Adrenal gland (tissue), 19 donors: Measurements from ENCODE around the gene NEURL2. TPM values are rescaled to one million over a fixed set of nuclear protein-coding genes. Genes with fewer than 3 reads are reported as not detected.

Experiments used
- DNase-seq, 7 donors: peaks; one replicate each; pipeline ENCODE4 v3.0.0-alpha.2; 2019 to 2020
- H3K27ac ChIP-seq, 5 donors: fragments of 200-600 bp; sonication (generic) in 4 of 5; 1 replicate in 3 of 5; 2 replicates in 2 of 5; pipeline versions ENCODE4 v1.5.1 to v1.8.0; 2016 to 2020; ENCODE audit warnings: mild to moderate bottlenecking in 1 of 5
- H3K27me3 ChIP-seq: fragments of 200-600 bp; 2 replicates; pipeline ENCODE4 v1.8.0; 2021
- H3K36me3 ChIP-seq, 2 donors: fragments of 200-600 bp; replicated peaks in 1 of 2; 1 replicate in 1 of 2; 2 replicates in 1 of 2; pipeline versions ENCODE4 v1.5.1 to v1.8.0; 2018 to 2022
- H3K4me1 ChIP-seq, 2 donors: fragments of 200-600 bp; replicated peaks in 1 of 2; 1 replicate in 1 of 2; 2 replicates in 1 of 2; pipeline versions ENCODE4 v1.5.1 to v1.8.0; 2018 to 2021
- H3K4me3 ChIP-seq, 4 donors: fragments of 200-600 bp; sonication (generic) in 3 of 4; one replicate each; pipeline ENCODE4 v1.5.1; 2016 to 2018
- H3K9me3 ChIP-seq, 3 donors: fragments of 200-600 bp; sonication (generic) in 1 of 3; replicated peaks in 1 of 3; 1 replicate in 2 of 3; 2 replicates in 1 of 3; pipeline versions ENCODE4 v1.5.1 to v1.8.0; 2016 to 2021
- POLR2A ChIP-seq, 2 donors: fragments of 450-650 bp; IDR thresholded peaks; one replicate each; pipeline ENCODE4 v1.6.1; 2017; ENCODE audit warnings: antibody characterized with exemption in 2 of 2, mild to moderate bottlenecking in 2 of 2, moderate library complexity in 1 of 2
- WGBS, 4 donors: extraction: QIAGEN DNeasy Blood & Tissue Kit in 2 of 4; methylation state at CpG; one replicate each; pipeline versions ENCODE4 v1.1.5 to v1.1.7; 2013 to 2017; 5-methylcytosine and 5-hydroxymethylcytosine counted together
- intact Hi-C, 2 donors: fragments of 100-400 bp; cut with DNase I; formaldehyde crosslinking; loops; one replicate each; pipeline versions ENCODE4 v1.14.1 to v1.15.0; 2022 to 2023
- long read RNA-seq, 10 donors: library from polyadenylated mRNA in 3 of 10; unstranded in 2 of 10; stranded (forward) in 1 of 10; transcript quantifications; one replicate each; pipeline ENCODE4 v2.0.0 and lab custom pipeline, GENCODE V29; 2021 to 2026
- polyA plus RNA-seq, 3 donors: library from polyadenylated mRNA; stranded (reverse); fragments of 200-250 nt in 2 of 3; fragments of 350-450 nt in 1 of 3; fragmentation: Illumina TruSeq in 1 of 3; extraction: RNeasy Lipid Tissue Mini Kit (QIAGEN cat#74804) in 1 of 3; gene quantifications; one replicate each; pipeline ENCODE4 v1.2.3, GENCODE V29; 2013 to 2014
- total RNA-seq, 9 donors: library from RNA; depleted of rRNA in 4 of 9; stranded (reverse); fragments of >200 nt in 4 of 9; fragments of 120-200 nt in 1 of 9; fragmentation: NEBNext Ultra II Directional in 1 of 9; extraction: Animal tissue kit (Norgen Biotek cat#: 25700) in 1 of 9; gene quantifications; one replicate each; pipeline versions ENCODE4 v1.1.0 to v1.2.4, GENCODE V29; 2013 to 2023
- TF ChIP-seq, protein P1 (sequence below), 6 experiments: fragments of 450-650 bp in 4 of 6; fragments of 200-600 bp in 2 of 6; sonication (generic) in 1 of 6; IDR thresholded peaks; 1 replicate in 5 of 6; 2 replicates in 1 of 6; pipeline versions ENCODE4 v1.5.1 to v1.8.0; 2016 to 2021; ENCODE audit warnings: antibody characterized with exemption in 6 of 6, mild to moderate bottlenecking in 2 of 6, moderate library complexity in 1 of 6
- donor health status: healthy with polysubstance abuse.
- donor health status: Bipolar disorder and iron deficiency.
- donor health status: DM: yes; HTN: yes; CAD: no.
- donor health status: DM: no; HTN: no; CAD: no.
- donor health status: DM: no; HTN: no; CAD: no.
- donor health status: DM: yes; HTN: yes; CAD: no.

Gene NEURL2, protein sequence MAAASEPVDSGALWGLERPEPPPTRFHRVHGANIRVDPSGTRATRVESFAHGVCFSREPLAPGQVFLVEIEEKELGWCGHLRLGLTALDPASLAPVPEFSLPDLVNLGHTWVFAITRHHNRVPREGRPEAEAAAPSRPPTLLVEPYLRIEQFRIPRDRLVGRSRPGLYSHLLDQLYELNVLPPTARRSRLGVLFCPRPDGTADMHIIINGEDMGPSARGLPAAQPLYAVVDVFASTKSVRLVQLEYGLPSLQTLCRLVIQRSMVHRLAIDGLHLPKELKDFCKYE
- total RNA-seq, result 10 to 100 TPM in 7 of 9 donors, 1 to 10 TPM in 2; 6.0 to 36.4 (median 16.0) TPM
- polyA plus RNA-seq, result 10 to 100 TPM in 1 of 3 donors, 1 to 10 TPM in 2; 1.0 to 19.1 (median 7.2) TPM
- long read RNA-seq, donor 1, partial matches to known transcripts, result 820 of 837 reads
- long read RNA-seq, donor 1, other reads (novel, unspliced or antisense), result 16 of 837 reads
- long read RNA-seq, donor 2, transcript NEURL2-201 (2 exons, 1,278 nt), result major isoform, 5 of 5 reads
- long read RNA-seq, donor 2, partial matches to known transcripts, result 0 of 5 reads
- long read RNA-seq, donor 2, other reads (novel, unspliced or antisense), result 0 of 5 reads
- long read RNA-seq, donor 3, partial matches to known transcripts, result 302 of 391 reads
- long read RNA-seq, donor 3, other reads (novel, unspliced or antisense), result 87 of 391 reads
- long read RNA-seq, donor 4, transcript NEURL2-201 (2 exons, 1,278 nt), result major isoform, 18 of 20 reads
- long read RNA-seq, donor 4, partial matches to known transcripts, result 0 of 20 reads
- long read RNA-seq, donor 4, other reads (novel, unspliced or antisense), result 1 of 20 reads
- long read RNA-seq, donor 5, transcript NEURL2-201 (2 exons, 1,278 nt), result major isoform, 13 of 16 reads
- long read RNA-seq, donor 5, partial matches to known transcripts, result 0 of 16 reads
- long read RNA-seq, donor 5, other reads (novel, unspliced or antisense), result 3 of 16 reads
- long read RNA-seq, donor 6, transcript NEURL2-201 (2 exons, 1,278 nt), result major isoform, 8 of 12 reads
- long read RNA-seq, donor 6, partial matches to known transcripts, result 0 of 12 reads
- long read RNA-seq, donor 6, other reads (novel, unspliced or antisense), result 4 of 12 reads
- long read RNA-seq, donor 7, partial matches to known transcripts, result 0 of 2 reads
- long read RNA-seq, donor 7, other reads (novel, unspliced or antisense), result 0 of 2 reads
- long read RNA-seq, donor 8, transcript NEURL2-201 (2 exons, 1,278 nt), result major isoform, 7 of 656 reads
- long read RNA-seq, donor 8, partial matches to known transcripts, result 629 of 656 reads
- long read RNA-seq, donor 8, other reads (novel, unspliced or antisense), result 19 of 656 reads
- long read RNA-seq, donor 9, partial matches to known transcripts, result 0 of 2 reads
- long read RNA-seq, donor 9, other reads (novel, unspliced or antisense), result 0 of 2 reads
- long read RNA-seq, donor 10, partial matches to known transcripts, result 0 of 3 reads
- long read RNA-seq, donor 10, other reads (novel, unspliced or antisense), result 0 of 3 reads

DNA sequence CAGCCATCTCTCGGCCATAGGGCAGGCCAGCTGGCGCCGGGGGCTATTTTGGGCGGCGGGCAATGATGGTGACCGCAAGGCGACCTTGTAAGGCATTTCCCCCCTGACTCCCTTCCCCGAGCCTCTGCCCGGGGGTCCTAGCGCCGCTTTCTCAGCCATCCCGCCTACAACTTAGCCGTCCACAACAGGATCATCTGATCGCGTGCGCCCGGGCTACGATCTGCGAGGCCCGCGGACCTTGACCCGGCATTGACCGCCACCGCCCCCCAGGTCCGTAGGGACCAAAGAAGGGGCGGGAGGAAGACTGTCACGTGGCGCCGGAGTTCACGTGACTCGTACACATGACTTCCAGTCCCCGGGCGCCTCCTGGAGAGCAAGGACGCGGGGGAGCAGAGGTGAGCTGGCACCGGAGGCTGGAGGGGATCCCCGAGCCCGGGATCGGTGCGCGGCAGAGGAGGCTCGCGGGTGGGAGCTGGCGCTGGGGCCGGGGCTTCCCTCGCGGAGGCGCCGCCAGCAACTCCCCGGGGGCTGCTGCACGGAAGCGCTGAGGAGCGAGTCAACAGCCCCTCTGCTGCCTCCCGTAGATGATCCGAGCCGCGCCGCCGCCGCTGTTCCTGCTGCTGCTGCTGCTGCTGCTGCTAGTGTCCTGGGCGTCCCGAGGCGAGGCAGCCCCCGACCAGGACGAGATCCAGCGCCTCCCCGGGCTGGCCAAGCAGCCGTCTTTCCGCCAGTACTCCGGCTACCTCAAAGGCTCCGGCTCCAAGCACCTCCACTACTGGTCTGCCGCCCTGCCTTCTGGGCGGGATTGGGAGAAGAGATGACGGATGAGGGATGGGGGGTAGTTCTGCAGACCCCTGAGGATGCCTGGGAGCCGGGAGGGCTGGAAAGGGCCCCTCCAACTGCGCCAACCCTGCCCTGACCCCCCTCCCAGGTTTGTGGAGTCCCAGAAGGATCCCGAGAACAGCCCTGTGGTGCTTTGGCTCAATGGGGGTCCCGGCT is at the start of gene NEURL2, which contains the start of gene CTSA:
TSS of gene NEURL2 (minus strand) at position 224 of the 999 bp plus-strand sequence. CDS start at position 7, 217 bp downstream.
TSS of gene CTSA (plus strand) at position 351 of the 999 bp plus-strand sequence. CDS start at position 585, 234 bp downstream.
- Histone ChIP-seq H3K4me1 (peaks cover 25 to 54% of the 10 kb centered on the region in 2 donors), H3K36me3 (peaks cover 0 to 53% of the 10 kb centered on the region in 2 donors), H3K4me3 (peak within 1 kb of the TSS; percentile 4 to 71 (median 62)), H3K27ac (peak within 1 kb of the TSS; percentile 67 to 96 (median 91)), H3K27me3 (no peaks in the 10 kb centered on the region), H3K9me3 (no peaks in the 10 kb centered on the region)
- TF ChIP-seq POLR2A (IDR thresholded peaks at IDR 0.05), result peak; percentile 8 to 91
- TF ChIP-seq, protein P1, sequence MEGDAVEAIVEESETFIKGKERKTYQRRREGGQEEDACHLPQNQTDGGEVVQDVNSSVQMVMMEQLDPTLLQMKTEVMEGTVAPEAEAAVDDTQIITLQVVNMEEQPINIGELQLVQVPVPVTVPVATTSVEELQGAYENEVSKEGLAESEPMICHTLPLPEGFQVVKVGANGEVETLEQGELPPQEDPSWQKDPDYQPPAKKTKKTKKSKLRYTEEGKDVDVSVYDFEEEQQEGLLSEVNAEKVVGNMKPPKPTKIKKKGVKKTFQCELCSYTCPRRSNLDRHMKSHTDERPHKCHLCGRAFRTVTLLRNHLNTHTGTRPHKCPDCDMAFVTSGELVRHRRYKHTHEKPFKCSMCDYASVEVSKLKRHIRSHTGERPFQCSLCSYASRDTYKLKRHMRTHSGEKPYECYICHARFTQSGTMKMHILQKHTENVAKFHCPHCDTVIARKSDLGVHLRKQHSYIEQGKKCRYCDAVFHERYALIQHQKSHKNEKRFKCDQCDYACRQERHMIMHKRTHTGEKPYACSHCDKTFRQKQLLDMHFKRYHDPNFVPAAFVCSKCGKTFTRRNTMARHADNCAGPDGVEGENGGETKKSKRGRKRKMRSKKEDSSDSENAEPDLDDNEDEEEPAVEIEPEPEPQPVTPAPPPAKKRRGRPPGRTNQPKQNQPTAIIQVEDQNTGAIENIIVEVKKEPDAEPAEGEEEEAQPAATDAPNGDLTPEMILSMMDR (IDR thresholded peaks at IDR 0.05), result no peak
- intact Hi-C loops, result no loop called here
- 0 to 7% (median 1%) methylated on average over 7 to 78 of the region's 78 CpGs for WGBS, 4 donors
- DNase-seq, result peak; percentile 92 to 98 (median 97)

DNA sequence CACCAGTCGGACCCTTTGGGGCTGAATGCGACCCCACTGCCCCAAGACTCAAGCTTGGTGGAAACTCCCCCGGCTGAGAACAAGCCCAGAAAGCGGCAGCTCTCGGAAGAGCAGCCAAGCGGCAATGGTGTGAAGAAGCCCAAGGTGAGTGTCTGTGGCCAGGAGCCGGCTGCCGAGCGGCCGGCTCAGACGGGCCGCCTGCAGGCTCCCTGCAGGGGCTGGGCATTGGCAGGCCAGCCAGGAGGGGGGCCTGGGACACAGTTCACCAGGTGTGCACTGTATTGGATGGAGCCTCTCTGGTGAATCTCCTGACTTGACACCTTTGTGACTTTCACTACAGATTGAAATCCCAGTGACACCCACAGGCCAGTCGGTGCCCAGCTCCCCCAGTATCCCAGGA is 49.5 kb upstream of the NEURL2 start:
- WGBS, 4 donors, result 90 to 95% (median 94%) methylated on average over 3 to 13 of the region's 13 CpGs
- TF ChIP-seq, protein P1 (IDR thresholded peaks at IDR 0.05), result no peak
- no peak for TF ChIP-seq POLR2A (IDR thresholded peaks at IDR 0.05)
- no peak overlapping the region for H3K4me3 ChIP-seq
- H3K9me3 ChIP-seq, result no peaks in the 10 kb centered on the region
- peaks cover 10 to 14% of the 10 kb centered on the region in 2 donors for H3K4me1 ChIP-seq
- no peaks in the 10 kb centered on the region for H3K27me3 ChIP-seq
- H3K36me3 ChIP-seq, result peaks cover 0 to 85% of the 10 kb centered on the region in 2 donors
- no peak overlapping the region for H3K27ac ChIP-seq
- peak in 1 of 7 donors; percentile 9 for DNase-seq
- intact Hi-C loops, result loop anchor here in 1 of 2 donors (5.0 kb wide), 1 partner anchor 43 kb away; no protein-coding TSS in a partner anchor

DNA sequence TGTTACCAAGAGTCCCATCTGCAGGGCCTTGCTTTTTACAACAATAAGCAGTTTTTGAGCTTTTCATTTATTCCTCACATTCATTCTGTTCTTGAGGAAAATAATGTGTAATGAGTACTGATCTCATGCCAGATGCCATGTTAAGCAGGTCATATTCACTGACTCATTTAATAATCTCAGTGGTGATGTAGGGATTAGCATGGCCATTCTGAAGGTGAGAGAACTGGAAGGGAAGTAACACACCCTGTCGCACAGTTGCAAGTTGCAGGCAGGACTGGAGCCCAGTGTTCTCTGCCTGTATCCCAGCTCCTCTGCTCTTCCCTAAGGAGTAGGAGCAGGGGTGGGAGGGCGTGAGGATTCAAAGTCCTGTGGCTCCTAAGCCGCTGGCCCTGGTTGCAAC is 49.0 kb upstream of the NEURL2 start:
- DNase-seq, result no peak
- no peaks in the 10 kb centered on the region for H3K27me3 ChIP-seq
- no peak overlapping the region for H3K4me3 ChIP-seq
- H3K4me1 ChIP-seq, result peaks cover 6 to 10% of the 10 kb centered on the region in 2 donors
- WGBS, 4 donors, result 86 to 90% (median 89%) methylated on average over 2 to 3 of the region's 3 CpGs
- H3K36me3 ChIP-seq, result peaks cover 0 to 81% of the 10 kb centered on the region in 2 donors
- intact Hi-C loops, result loop anchor here in 1 of 2 donors (5.0 kb wide), 1 partner anchor 43 kb away; no protein-coding TSS in a partner anchor
- TF ChIP-seq, protein P1 (IDR thresholded peaks at IDR 0.05), result no peak
- TF ChIP-seq POLR2A (IDR thresholded peaks at IDR 0.05), result no peak
- H3K9me3 ChIP-seq, result no peaks in the 10 kb centered on the region
- no peak overlapping the region for H3K27ac ChIP-seq
